ENCODE results near the gene SUCNR1. TPM values are rescaled to one million over a fixed set of nuclear protein-coding genes. Genes with fewer than 3 reads are reported as not detected.

Gene SUCNR1
- total and polyA plus RNA-seq, 2 of the 13 experiments (the other 11 are each of a cell fraction or from before 2014, with no cell fraction given), result 0.03 TPM; not detected in 1

- Histone ChIP-seq H3K9me3 (ENCODE audit: low read length) (no peaks in the 10 kb centered on the region), H3K4me1 (ENCODE audit: insufficient read depth, low read length) (no peaks in the 10 kb centered on the region), H3K27me3 (ENCODE audit: control insufficient read depth in 1 of 2, insufficient read depth in 2 of 2, low read length in 2 of 2) (no peaks in the 10 kb centered on the region), H3K9ac (ENCODE audit: insufficient read depth, low read depth, low read length) (no peak overlapping the region), H3K4me2 (ENCODE audit: low read depth, low read length) (no peak overlapping the region), H3K36me3 (replicated peaks in 1 of 2; ENCODE audit: control insufficient read depth in 1 of 2, insufficient read depth in 2 of 2, low read length in 2 of 2) (no peaks in the 10 kb centered on the region), H4K20me1 (ENCODE audit: insufficient read depth, low read length) (no peaks in the 10 kb centered on the region), H3K4me3 (replicated peaks in 1 of 3; ENCODE audit: insufficient read depth in 1 of 3, low read depth in 2 of 3, low read length in 3 of 3) (no peak overlapping the region), H3K27ac (ENCODE audit: extremely low read length, insufficient read depth, low read length) (no peak overlapping the region), H3K79me2 (ENCODE audit: insufficient read depth, low read length) (no peaks in the 10 kb centered on the region), H2AFZ (ENCODE audit: low read length) (no peak overlapping the region)
- ATAC-seq, result no peak
- in situ Hi-C loops (cut with HindIII; ENCODE audit: extremely low pct_ligation_motif_present, low pct_unique_long_range_greater_than_20kb), result no loop called here
- intact Hi-C loops (cut with micrococcal nuclease; ENCODE audit: unreplicated experiment), result no loop called here
- 17% methylated on average over 2 of the region's 2 CpGs for WGBS (ENCODE audit: low lambda C conversion rate)
- TF ChIP-seq MATR3 (CRISPR knock-in tag; IDR thresholded peaks at IDR 0.05) (no peak), ZNF639 (CRISPR knock-in tag; conservative IDR thresholded peaks at IDR 0.05) (no peak), HOXA9 (CRISPR knock-in tag; IDR thresholded peaks at IDR 0.05; ENCODE audit: borderline replicate concordance) (no peak), ZMAT3 (CRISPR knock-in tag; conservative IDR thresholded peaks at IDR 0.05) (no peak), ZNF816 (CRISPR knock-in tag; IDR thresholded peaks at IDR 0.05; ENCODE audit: borderline replicate concordance) (no peak), ZNF788 (CRISPR knock-in tag; IDR thresholded peaks at IDR 0.05; ENCODE audit: borderline replicate concordance) (no peak), ZNF143 (CRISPR knock-in tag; IDR thresholded peaks at IDR 0.05) (no peak), MED13 (CRISPR knock-in tag; IDR thresholded peaks at IDR 0.05) (no peak), FOXO1 (CRISPR knock-in tag; IDR thresholded peaks at IDR 0.05) (no peak), GRHL1 (CRISPR knock-in tag; conservative IDR thresholded peaks at IDR 0.05) (no peak), GATAD1 (CRISPR knock-in tag; IDR thresholded peaks at IDR 0.05) (no peak), NFE2 (CRISPR knock-in tag; IDR thresholded peaks at IDR 0.05) (no peak), ZNF44 (CRISPR knock-in tag; IDR thresholded peaks at IDR 0.05) (no peak), ZNF776 (CRISPR knock-in tag; IDR thresholded peaks at IDR 0.05) (no peak), POLR2AphosphoS2 (IDR thresholded peaks at IDR 0.05; ENCODE audit: low read depth, low read length) (no peak), ZSCAN30 (CRISPR knock-in tag; IDR thresholded peaks at IDR 0.05) (no peak), ZNF703 (CRISPR knock-in tag; IDR thresholded peaks at IDR 0.05; ENCODE audit: borderline replicate concordance) (no peak), ZNF24 (IDR thresholded peaks at IDR 0.05) (no peak), PTBP1 (IDR thresholded peaks at IDR 0.05; ENCODE audit: low read depth, low read length, poor library complexity, severe bottlenecking) (no peak), TBP (CRISPR knock-in tag; IDR thresholded peaks at IDR 0.05) (no peak)
- POLR2A ChIA-PET, result no interaction called here
- FAIRE-seq, result no peak
- CTCF ChIA-PET (ENCODE audit: low intra/inter-chr PET ratio, low total read pairs), result no interaction called here
- no peak for DNase-seq (ENCODE audit: low spot score)
- BruUV-seq (replicated peaks), result no TSS peak
Measured at GRCh38 chr3:151880416-151880690, 6.9 kb downstream of the SUCNR1 start.
